Upper lobe of right lung (tissue), 1 donor: Measurements from ENCODE around the gene CRTC2. TPM values are rescaled to one million over a fixed set of nuclear protein-coding genes. Genes with fewer than 3 reads are reported as not detected.

Experiments used
- ATAC-seq: fragments of 200-7000 bp; cut with Tn5 transposase; one replicate; pipeline ENCODE4 v1.9.1; 2020; ENCODE audit warnings: mild to moderate bottlenecking, moderate library complexity
- DNase-seq: peaks from one replicate; pipeline ENCODE4 v3.0.0-alpha.2; 2020
- H3K27ac ChIP-seq: fragments of 200-600 bp; one replicate; pipeline ENCODE4 v1.8.0; 2022
- H3K27me3 ChIP-seq: fragments of 200-600 bp; one replicate; pipeline ENCODE4 v1.8.0; 2022; ENCODE audit warnings: mild to moderate bottlenecking
- H3K36me3 ChIP-seq: fragments of 200-600 bp; one replicate; pipeline ENCODE4 v1.8.0; 2022
- H3K4me1 ChIP-seq: fragments of 200-600 bp; one replicate; pipeline ENCODE4 v1.8.0; 2022
- H3K4me3 ChIP-seq: fragments of 200-600 bp; one replicate; pipeline ENCODE4 v1.8.0; 2022; ENCODE audit warnings: mild to moderate bottlenecking
- H3K9me3 ChIP-seq: fragments of 200-600 bp; one replicate; pipeline ENCODE4 v1.8.0; 2022
- CTCF ChIP-seq: fragments of 200-600 bp; IDR thresholded peaks from one replicate; pipeline ENCODE4 v1.8.0; 2022; ENCODE audit warnings: antibody characterized with exemption
- intact Hi-C: fragments of 100-400 bp; cut with DNase I; formaldehyde crosslinking; loops from one replicate; pipeline ENCODE4 v1.11.0; 2022
- microRNA-seq: library from miRNA; unstranded; fragments of <30 nt; microRNA quantifications from one replicate; pipeline ENCODE4 v1.2.0, GENCODE V29; 2020; ENCODE audit warnings: borderline microRNAs expressed
- total RNA-seq: library from RNA; stranded (reverse); fragmentation: NEBNext Ultra II Directional; extraction: Animal tissue kit (Norgen Biotek cat#: 25700); gene quantifications from one replicate; pipeline ENCODE4 v1.2.1, GENCODE V29; 2021
- donor health status: DM: no; HTN: yes; CAD: no; lungs with severe emphysema.

CRTC2 gene
- total RNA-seq, 1 donor from 2014 or later: 52.7 TPM

GRCh38 chr1:153899509-153899908 lies 58.9 kb downstream of the CRTC2 start:
- Histone ChIP-seq H3K9me3 (no peaks in the 10 kb centered on the region), H3K27ac (no peak overlapping the region), H3K27me3 (no peaks in the 10 kb centered on the region), H3K4me3 (no peak overlapping the region), H3K36me3 (peaks cover 33% of the 10 kb centered on the region), H3K4me1 (peaks cover 6% of the 10 kb centered on the region)
- ATAC-seq: peak; percentile 33
- intact Hi-C loops: no loop called here
- TF ChIP-seq CTCF: no peak
- DNase-seq: no peak

Small RNA genes lying within 50 kb of the gene (microRNA-seq; reads per million reads assigned to microRNA genes)
- not detected for gene MIR6737

Other genes with a start within 250 kb of the CRTC2 start
- gene INTS3, start 230.6 kb downstream of the CRTC2 start, total RNA-seq: 72.3 TPM
- 105 TPM for gene SLC27A3, start 183.2 kb downstream of the CRTC2 start, total RNA-seq
- 55.1 TPM for gene GATAD2B, start 35.6 kb downstream of the CRTC2 start, total RNA-seq
- gene DENND4B, start 11.9 kb downstream of the CRTC2 start, total RNA-seq: 83.7 TPM
- gene SLC39A1, start 4.9 kb upstream of the CRTC2 start, total RNA-seq: 120 TPM
- 10.5 TPM for gene CREB3L4, start 9.3 kb upstream of the CRTC2 start, total RNA-seq
- 129 TPM for gene JTB, start 19.1 kb upstream of the CRTC2 start, total RNA-seq
- gene RAB13, start 27.7 kb upstream of the CRTC2 start, total RNA-seq: 103 TPM
- gene RPS27, start 32.1 kb upstream of the CRTC2 start, total RNA-seq: 1,693 TPM
- 2.1 TPM for gene NUP210L, start 196.5 kb upstream of the CRTC2 start, total RNA-seq
- gene TPM3, start 233.5 kb upstream of the CRTC2 start, total RNA-seq: 326 TPM
- gene CFAP141, start 247.7 kb upstream of the CRTC2 start, total RNA-seq: not detected